ENCODE data around the gene NR0B2.

The NR0B2 gene

GRCh38 chr1:26953374-26953773, 39.6 kb upstream of the NR0B2 start:
- H3K18ac ChIP-seq (ENCODE audit: low read length), result no peak overlapping the region
- no peak overlapping the region for H3K14ac ChIP-seq (ENCODE audit: low read length)
- no peak for DNase-seq (ENCODE audit: low spot score)
- H2BK15ac ChIP-seq (ENCODE audit: low read length), result no peak overlapping the region
- no peak overlapping the region for H2BK120ac ChIP-seq (ENCODE audit: low read depth, low read length)
- no peak overlapping the region for H3K4me2 ChIP-seq (ENCODE audit: insufficient read depth, low read length, poor library complexity, severe bottlenecking)
- peaks cover 0 to 21% (median 0%) of the 10 kb centered on the region in 3 experiments for H3K27me3 ChIP-seq (ENCODE audit: control insufficient read depth in 3 of 3, insufficient read depth in 3 of 3, low read depth in 1 of 3, low read length in 3 of 3)
- no peak overlapping the region for H2BK12ac ChIP-seq (ENCODE audit: low read length)
- no peak overlapping the region for H2BK5ac ChIP-seq (ENCODE audit: low read length)
- no CpG with 5 or more reads among the region's 5 CpGs for WGBS, 2 donors (ENCODE audit: extremely low coverage in 2 of 2, insufficient read length in 2 of 2, insufficient replicate concordance in 1 of 2)
- H4K8ac ChIP-seq (ENCODE audit: low read depth, low read length), result no peak overlapping the region
- H4K91ac ChIP-seq (ENCODE audit: low read depth, low read length, poor library complexity), result no peak overlapping the region
- peaks cover 3 to 4% of the 10 kb centered on the region in 2 donors for H3K9me3 ChIP-seq (replicated peaks in 1 of 2; ENCODE audit: control insufficient read depth in 2 of 2, insufficient read depth in 1 of 2, low read depth in 1 of 2, low read length in 2 of 2)
- no peak overlapping the region for H3K23ac ChIP-seq (ENCODE audit: low read depth, low read length, poor library complexity)
- no peak overlapping the region for H3K9ac ChIP-seq (ENCODE audit: low read depth, low read length, poor library complexity)
- H2AFZ ChIP-seq (ENCODE audit: low read length), result no peak overlapping the region
- H2AK5ac ChIP-seq (ENCODE audit: low read depth, low read length), result no peak overlapping the region
- H3K4me1 ChIP-seq (ENCODE audit: control insufficient read depth in 2 of 2, insufficient read depth in 1 of 2, low read depth in 1 of 2, low read length in 2 of 2), result no peaks in the 10 kb centered on the region
- H3K27ac ChIP-seq (replicated peaks; ENCODE audit: low read length), result no peak overlapping the region
- H3K79me1 ChIP-seq (ENCODE audit: low read depth, low read length), result no peaks in the 10 kb centered on the region
- no peak overlapping the region for H3K4ac ChIP-seq (ENCODE audit: low read length)
- no peak overlapping the region for H3K4me3 ChIP-seq (ENCODE audit: low read length in 2 of 2)
- no peaks in the 10 kb centered on the region for H3K36me3 ChIP-seq (replicated peaks in 1 of 2; ENCODE audit: control insufficient read depth in 2 of 2, insufficient read depth in 2 of 2, low read length in 2 of 2)

DNA sequence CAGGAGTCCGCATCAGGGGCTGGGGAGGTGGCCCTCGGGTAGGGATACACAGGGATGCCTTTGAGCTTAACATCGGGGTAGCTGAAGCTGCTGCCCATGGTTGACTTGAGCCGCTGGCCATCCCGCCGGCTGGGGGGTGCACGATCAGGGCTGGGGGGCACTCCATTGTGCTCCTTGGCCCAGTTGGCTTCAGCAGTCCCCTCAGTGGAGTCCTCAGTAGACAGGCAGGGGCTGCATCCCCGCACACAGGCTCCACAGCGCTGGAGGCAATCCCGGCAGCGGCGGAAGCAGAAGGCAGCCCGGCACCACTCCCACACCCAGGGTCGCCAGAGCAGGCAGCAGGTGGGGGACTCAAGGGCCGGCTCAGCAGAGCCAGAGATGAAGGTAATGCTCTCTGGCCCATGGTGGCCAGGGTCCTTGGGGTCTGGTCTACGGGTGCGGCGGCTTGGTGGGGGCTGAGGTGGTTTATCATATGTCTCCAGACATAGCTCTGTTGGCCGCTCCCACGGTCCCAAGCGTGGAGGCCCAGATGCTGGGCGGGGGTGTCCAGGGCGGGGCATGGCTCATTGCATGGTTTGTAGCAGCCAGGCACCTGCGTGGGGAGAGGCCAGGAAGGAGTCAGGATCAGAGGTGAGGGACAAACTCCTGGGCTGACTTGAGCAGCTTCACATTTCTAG, 38.2 kb upstream of the NR0B2 start:
- Histone ChIP-seq H3K36me3 (replicated peaks in 1 of 2; ENCODE audit: control insufficient read depth in 2 of 2, insufficient read depth in 2 of 2, low read length in 2 of 2) (peaks cover 2 to 4% of the 10 kb centered on the region in 2 donors), H4K91ac (ENCODE audit: low read depth, low read length, poor library complexity) (no peak overlapping the region), H3K27me3 (ENCODE audit: control insufficient read depth in 3 of 3, insufficient read depth in 3 of 3, low read depth in 1 of 3, low read length in 3 of 3) (peaks cover 0 to 8% (median 0%) of the 10 kb centered on the region in 3 experiments), H2AFZ (ENCODE audit: low read length) (no peak overlapping the region), H2BK12ac (ENCODE audit: low read length) (no peak overlapping the region), H3K23ac (ENCODE audit: low read depth, low read length, poor library complexity) (no peak overlapping the region), H3K4me1 (ENCODE audit: control insufficient read depth in 2 of 2, insufficient read depth in 1 of 2, low read depth in 1 of 2, low read length in 2 of 2) (no peaks in the 10 kb centered on the region), H2BK5ac (ENCODE audit: low read length) (no peak overlapping the region), H3K4ac (ENCODE audit: low read length) (no peak overlapping the region), H3K4me3 (ENCODE audit: low read length in 2 of 2) (no peak overlapping the region), H3K9ac (ENCODE audit: low read depth, low read length, poor library complexity) (no peak overlapping the region), H3K14ac (ENCODE audit: low read length) (no peak overlapping the region), H3K27ac (replicated peaks; ENCODE audit: low read length) (no peak overlapping the region), H4K8ac (ENCODE audit: low read depth, low read length) (no peak overlapping the region), H2BK15ac (ENCODE audit: low read length) (no peak overlapping the region), H2AK5ac (ENCODE audit: low read depth, low read length) (no peak overlapping the region), H3K4me2 (ENCODE audit: insufficient read depth, low read length, poor library complexity, severe bottlenecking) (no peak overlapping the region), H3K79me1 (ENCODE audit: low read depth, low read length) (no peaks in the 10 kb centered on the region), H2BK120ac (ENCODE audit: low read depth, low read length) (no peak overlapping the region), H3K18ac (ENCODE audit: low read length) (no peak overlapping the region), H3K9me3 (replicated peaks in 1 of 2; ENCODE audit: control insufficient read depth in 2 of 2, insufficient read depth in 1 of 2, low read depth in 1 of 2, low read length in 2 of 2) (peaks cover 4 to 6% of the 10 kb centered on the region in 2 donors)
- DNase-seq (ENCODE audit: low spot score), result no peak
- WGBS, 2 donors (ENCODE audit: extremely low coverage in 2 of 2, insufficient read length in 2 of 2, insufficient replicate concordance in 1 of 2), result no CpG with 5 or more reads among the region's 24 CpGs

GRCh38 chr1:26951216-26951615, 37.4 kb upstream of the NR0B2 start:
- Histone ChIP-seq H2BK5ac (ENCODE audit: low read length) (no peak overlapping the region), H3K9me3 (replicated peaks in 1 of 2; ENCODE audit: control insufficient read depth in 2 of 2, insufficient read depth in 1 of 2, low read depth in 1 of 2, low read length in 2 of 2) (peaks cover 2 to 7% of the 10 kb centered on the region in 2 donors), H2BK12ac (ENCODE audit: low read length) (no peak overlapping the region), H2AK5ac (ENCODE audit: low read depth, low read length) (no peak overlapping the region), H4K8ac (ENCODE audit: low read depth, low read length) (no peak overlapping the region), H3K4me1 (ENCODE audit: control insufficient read depth in 2 of 2, insufficient read depth in 1 of 2, low read depth in 1 of 2, low read length in 2 of 2) (no peaks in the 10 kb centered on the region), H4K91ac (ENCODE audit: low read depth, low read length, poor library complexity) (no peak overlapping the region), H3K27me3 (ENCODE audit: control insufficient read depth in 3 of 3, insufficient read depth in 3 of 3, low read depth in 1 of 3, low read length in 3 of 3) (peaks cover 0 to 5% (median 0%) of the 10 kb centered on the region in 3 experiments), H3K4ac (ENCODE audit: low read length) (no peak overlapping the region), H3K79me1 (ENCODE audit: low read depth, low read length) (no peaks in the 10 kb centered on the region), H3K4me2 (ENCODE audit: insufficient read depth, low read length, poor library complexity, severe bottlenecking) (no peak overlapping the region), H2BK120ac (ENCODE audit: low read depth, low read length) (no peak overlapping the region), H3K18ac (ENCODE audit: low read length) (no peak overlapping the region), H3K4me3 (ENCODE audit: low read length in 2 of 2) (no peak overlapping the region), H3K23ac (ENCODE audit: low read depth, low read length, poor library complexity) (no peak overlapping the region), H3K14ac (ENCODE audit: low read length) (no peak overlapping the region), H3K27ac (replicated peaks; ENCODE audit: low read length) (no peak overlapping the region), H3K36me3 (replicated peaks in 1 of 2; ENCODE audit: control insufficient read depth in 2 of 2, insufficient read depth in 2 of 2, low read length in 2 of 2) (peaks cover 6 to 10% of the 10 kb centered on the region in 2 donors), H2BK15ac (ENCODE audit: low read length) (no peak overlapping the region), H3K9ac (ENCODE audit: low read depth, low read length, poor library complexity) (no peak overlapping the region), H2AFZ (ENCODE audit: low read length) (no peak overlapping the region)
- WGBS, 2 donors (ENCODE audit: extremely low coverage in 2 of 2, insufficient read length in 2 of 2, insufficient replicate concordance in 1 of 2), result no CpG with 5 or more reads among the region's 14 CpGs
- DNase-seq (ENCODE audit: low spot score), result no peak

- Histone ChIP-seq H3K36me3 (replicated peaks in 1 of 2; ENCODE audit: control insufficient read depth in 2 of 2, insufficient read depth in 2 of 2, low read length in 2 of 2) (peaks cover 12 to 16% of the 10 kb centered on the region in 2 donors), H3K23ac (ENCODE audit: low read depth, low read length, poor library complexity) (peak overlapping the region; percentile 83), H2AK5ac (ENCODE audit: low read depth, low read length) (no peak overlapping the region), H4K8ac (ENCODE audit: low read depth, low read length) (no peak overlapping the region), H3K9me3 (replicated peaks in 1 of 2; ENCODE audit: control insufficient read depth in 2 of 2, insufficient read depth in 1 of 2, low read depth in 1 of 2, low read length in 2 of 2) (peaks cover 0 to 4% of the 10 kb centered on the region in 2 donors), H3K4me2 (ENCODE audit: insufficient read depth, low read length, poor library complexity, severe bottlenecking) (no peak overlapping the region), H3K27ac (replicated peaks; ENCODE audit: low read length) (no peak overlapping the region), H3K9ac (ENCODE audit: low read depth, low read length, poor library complexity) (no peak overlapping the region), H2AFZ (ENCODE audit: low read length) (no peak overlapping the region), H3K14ac (ENCODE audit: low read length) (no peak overlapping the region), H2BK15ac (ENCODE audit: low read length) (no peak overlapping the region), H2BK5ac (ENCODE audit: low read length) (no peak overlapping the region), H3K18ac (ENCODE audit: low read length) (no peak overlapping the region), H2BK12ac (ENCODE audit: low read length) (no peak overlapping the region), H4K91ac (ENCODE audit: low read depth, low read length, poor library complexity) (no peak overlapping the region), H3K4ac (ENCODE audit: low read length) (no peak overlapping the region), H2BK120ac (ENCODE audit: low read depth, low read length) (no peak overlapping the region), H3K4me3 (ENCODE audit: low read length in 2 of 2) (no peak overlapping the region), H3K27me3 (ENCODE audit: control insufficient read depth in 3 of 3, insufficient read depth in 3 of 3, low read depth in 1 of 3, low read length in 3 of 3) (no peaks in the 10 kb centered on the region), H3K79me1 (ENCODE audit: low read depth, low read length) (no peaks in the 10 kb centered on the region), H3K4me1 (ENCODE audit: control insufficient read depth in 2 of 2, insufficient read depth in 1 of 2, low read depth in 1 of 2, low read length in 2 of 2) (no peaks in the 10 kb centered on the region)
- DNase-seq (ENCODE audit: low spot score), result no peak
- no CpG with 5 or more reads among the region's 8 CpGs for WGBS, 2 donors (ENCODE audit: extremely low coverage in 2 of 2, insufficient read length in 2 of 2, insufficient replicate concordance in 1 of 2)
Observed at GRCh38 chr1:26950602-26951001, 36.8 kb upstream of the NR0B2 start.

All from neuronal stem cell (in vitro differentiated cells).